ENCODE results near the gene HERC2.

HERC2 gene

DNA sequence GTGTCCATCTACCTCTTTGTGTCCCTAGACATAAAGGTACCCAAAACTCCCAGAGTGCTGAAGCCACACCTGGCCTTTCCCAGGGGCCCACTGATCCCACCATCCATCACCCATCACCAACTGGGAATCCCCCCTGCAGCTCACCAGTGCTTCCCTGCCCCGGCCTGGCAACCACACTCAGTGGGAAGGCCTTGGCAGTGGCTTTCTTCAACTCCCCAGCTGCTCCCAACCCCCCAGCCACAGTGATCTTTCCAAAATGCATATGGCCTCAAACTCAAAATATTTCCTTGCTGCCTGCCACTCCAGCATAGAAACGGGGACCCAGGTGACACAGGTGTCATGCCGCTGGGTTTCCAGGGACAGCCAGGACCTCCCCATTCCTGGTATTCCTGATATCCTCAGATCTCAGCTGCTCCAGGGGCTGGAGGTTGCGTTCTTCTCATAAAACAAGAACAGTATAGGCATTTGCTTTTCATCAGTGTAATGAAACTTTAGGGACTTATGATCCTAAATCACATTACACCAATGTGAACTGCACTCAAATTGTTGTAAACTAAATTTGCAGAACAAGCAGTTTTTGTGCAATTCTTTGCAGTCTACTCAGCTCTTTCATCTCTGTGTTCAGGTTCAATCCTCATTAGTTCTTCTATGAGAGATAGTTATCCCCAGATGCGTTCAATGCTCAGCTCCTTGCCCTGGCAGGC lies 224.2 kb downstream of the HERC2 start:
- TF ChIP-seq, protein P1, sequence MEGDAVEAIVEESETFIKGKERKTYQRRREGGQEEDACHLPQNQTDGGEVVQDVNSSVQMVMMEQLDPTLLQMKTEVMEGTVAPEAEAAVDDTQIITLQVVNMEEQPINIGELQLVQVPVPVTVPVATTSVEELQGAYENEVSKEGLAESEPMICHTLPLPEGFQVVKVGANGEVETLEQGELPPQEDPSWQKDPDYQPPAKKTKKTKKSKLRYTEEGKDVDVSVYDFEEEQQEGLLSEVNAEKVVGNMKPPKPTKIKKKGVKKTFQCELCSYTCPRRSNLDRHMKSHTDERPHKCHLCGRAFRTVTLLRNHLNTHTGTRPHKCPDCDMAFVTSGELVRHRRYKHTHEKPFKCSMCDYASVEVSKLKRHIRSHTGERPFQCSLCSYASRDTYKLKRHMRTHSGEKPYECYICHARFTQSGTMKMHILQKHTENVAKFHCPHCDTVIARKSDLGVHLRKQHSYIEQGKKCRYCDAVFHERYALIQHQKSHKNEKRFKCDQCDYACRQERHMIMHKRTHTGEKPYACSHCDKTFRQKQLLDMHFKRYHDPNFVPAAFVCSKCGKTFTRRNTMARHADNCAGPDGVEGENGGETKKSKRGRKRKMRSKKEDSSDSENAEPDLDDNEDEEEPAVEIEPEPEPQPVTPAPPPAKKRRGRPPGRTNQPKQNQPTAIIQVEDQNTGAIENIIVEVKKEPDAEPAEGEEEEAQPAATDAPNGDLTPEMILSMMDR (IDR thresholded peaks at IDR 0.05; ENCODE audit: extremely low read depth, missing control alignments) = no peak
- DNase-seq (ENCODE audit: low spot score) = no peak

DNA sequence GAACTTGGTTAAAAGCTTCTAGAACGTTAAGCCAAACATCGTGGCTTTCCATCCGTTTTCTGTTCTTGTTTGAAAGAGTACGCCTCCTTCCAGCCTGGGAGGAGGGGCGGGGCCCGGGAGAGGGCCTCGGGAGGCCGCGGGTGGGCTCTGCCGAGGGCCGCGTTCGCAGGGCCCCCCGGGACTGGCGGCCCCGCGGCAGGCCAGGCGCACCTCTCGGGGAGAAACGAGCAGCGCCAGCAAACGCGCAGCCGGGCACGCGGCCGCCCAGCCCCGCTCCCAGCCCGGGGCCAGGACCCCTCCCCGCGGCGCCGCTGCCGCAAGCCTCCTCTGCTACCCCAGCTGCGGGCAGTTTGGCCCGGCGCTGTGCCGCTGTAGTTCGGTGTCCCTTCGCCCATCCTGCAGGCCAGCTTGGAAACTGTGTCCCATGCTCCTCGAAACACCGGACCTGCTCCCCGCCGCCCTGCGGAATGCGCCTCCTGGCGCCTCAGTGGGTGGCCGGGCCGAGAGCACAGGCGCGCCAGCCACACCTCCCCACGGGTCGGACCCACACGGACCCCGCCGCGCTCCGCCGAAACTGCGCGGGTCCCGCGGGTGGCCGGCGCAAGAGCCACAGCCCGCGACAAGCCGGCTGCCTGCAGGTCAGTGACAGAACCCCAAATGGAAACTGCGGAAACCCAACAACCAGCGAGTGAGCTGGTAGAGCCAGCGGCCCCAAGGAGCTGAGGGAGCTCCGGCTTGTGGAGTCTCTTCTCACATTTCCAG lies 225.1 kb downstream of the HERC2 start:
- DNase-seq (ENCODE audit: low spot score) = no peak
- TF ChIP-seq, protein P1 (IDR thresholded peaks at IDR 0.05; ENCODE audit: extremely low read depth, missing control alignments) = no peak

DNA sequence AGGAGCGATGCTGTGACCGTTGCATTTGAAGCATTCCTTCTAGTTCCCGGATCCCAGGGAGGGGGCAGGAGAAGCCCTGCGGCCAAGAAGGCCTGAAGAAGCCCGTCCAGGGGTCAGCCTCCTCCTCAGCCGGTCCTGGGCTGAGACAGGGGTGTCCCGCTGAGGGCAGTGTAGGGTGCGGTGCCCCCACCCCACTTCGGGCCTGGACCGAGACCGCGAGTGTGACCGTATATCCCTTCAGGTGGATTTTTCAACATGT lies 225.6 kb downstream of the HERC2 start:
- DNase-seq (ENCODE audit: low spot score) = no peak
- TF ChIP-seq, protein P1 (IDR thresholded peaks at IDR 0.05; ENCODE audit: extremely low read depth, missing control alignments) = no peak

DNA sequence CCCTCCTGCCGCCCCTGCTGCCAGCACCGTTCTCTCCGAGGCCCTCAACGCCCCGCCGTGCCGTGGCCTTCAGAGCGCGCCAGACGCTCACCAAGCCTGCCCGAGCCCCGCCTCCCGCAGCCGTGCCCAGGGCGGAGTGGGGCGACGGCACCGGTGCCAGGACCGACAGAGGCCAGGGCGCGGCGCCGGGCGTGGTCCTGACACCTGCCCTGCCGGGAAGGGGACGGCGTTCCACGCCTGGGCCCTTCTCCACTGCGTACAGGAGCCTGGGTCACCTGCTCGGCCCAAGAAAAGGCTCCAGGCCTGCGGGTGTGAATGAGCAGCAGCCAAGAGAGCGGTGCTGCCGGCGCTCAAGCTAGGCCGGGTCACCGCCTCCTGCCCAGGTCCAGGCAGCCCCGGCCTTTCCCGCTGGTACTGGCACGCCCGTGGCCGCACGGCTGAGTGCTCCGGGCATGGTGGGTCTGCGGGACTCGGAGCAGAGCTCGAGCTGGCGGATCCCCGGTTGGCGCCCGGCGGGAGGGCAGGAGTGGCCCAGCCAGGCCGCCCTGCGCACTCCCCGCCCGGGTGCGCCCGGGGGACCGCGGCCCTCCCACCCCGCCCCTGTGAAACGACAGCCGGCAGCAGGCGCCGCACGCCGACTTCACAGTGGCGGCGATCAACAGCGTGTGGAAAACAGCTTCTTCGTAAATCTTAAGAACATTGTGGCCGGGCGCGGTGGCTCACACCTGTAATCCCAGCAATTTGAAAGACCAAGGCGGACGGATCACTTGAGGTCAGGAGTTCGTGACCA lies 227.1 kb downstream of the HERC2 start:
- TF ChIP-seq, protein P1 (IDR thresholded peaks at IDR 0.05; ENCODE audit: extremely low read depth, missing control alignments) = no peak
- DNase-seq (ENCODE audit: low spot score) = no peak

DNA sequence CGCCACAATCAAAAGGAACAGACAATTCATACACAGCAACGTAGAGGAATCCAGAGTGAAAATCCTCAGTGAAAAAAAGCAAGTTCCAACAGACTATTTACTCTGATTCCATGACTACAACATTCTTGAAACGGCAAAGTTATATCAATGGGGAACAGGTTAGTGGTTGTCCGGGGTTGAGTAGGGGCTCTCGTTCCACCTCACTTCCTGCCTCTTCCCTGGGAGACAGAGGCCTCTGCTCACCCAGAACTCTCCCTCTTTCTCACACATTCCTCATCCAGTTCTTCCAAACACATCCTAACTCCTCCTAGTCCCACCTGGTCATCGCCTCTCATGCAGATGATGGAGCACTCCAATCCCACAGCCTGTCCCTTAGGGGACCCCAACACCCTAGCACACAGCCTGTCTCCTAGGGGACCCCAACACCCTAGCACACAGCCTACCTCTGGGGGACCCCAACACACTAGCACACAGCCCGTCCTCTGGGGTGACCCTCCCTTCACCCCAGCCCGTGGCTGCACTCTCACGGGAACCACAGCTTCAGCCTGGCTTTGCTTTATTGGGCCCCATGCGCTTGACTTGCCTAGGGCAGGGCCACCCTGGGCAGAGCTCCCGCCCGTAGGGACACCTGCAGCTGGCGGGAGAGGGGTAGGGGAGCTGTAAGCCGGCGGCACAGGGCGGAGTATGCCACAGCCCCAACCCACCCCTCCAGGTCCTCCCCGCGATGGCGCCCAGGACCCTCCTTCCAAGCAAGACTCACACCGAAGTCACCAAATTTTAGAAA lies 228.0 kb downstream of the HERC2 start:
- TF ChIP-seq, protein P1 (IDR thresholded peaks at IDR 0.05; ENCODE audit: extremely low read depth, missing control alignments) = no peak
- no peak for DNase-seq (ENCODE audit: low spot score)

DNA sequence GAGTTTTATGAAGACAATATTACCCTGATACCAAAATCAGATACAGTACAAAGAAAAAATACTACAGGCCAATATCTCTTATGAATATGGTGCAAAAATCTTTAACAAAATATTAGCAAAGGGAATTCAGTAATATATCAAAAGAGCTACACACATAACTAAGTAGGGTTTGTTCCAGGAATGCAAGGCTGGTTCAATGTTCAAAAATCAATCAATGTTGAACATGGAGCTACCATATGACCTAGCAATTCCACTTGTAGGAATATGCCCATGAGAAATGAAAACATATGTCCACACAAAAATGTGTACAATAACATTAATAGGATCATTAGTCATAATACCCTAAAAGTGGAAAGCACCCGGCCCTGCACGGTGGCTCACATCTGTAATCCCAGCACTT lies 230.7 kb downstream of the HERC2 start:
- DNase-seq (ENCODE audit: low spot score) = no peak
- TF ChIP-seq, protein P1 (IDR thresholded peaks at IDR 0.05; ENCODE audit: extremely low read depth, missing control alignments) = no peak

Data from GM20000 (cell line).